Osteoblast (primary cell): ENCODE data around the gene C3orf52. TPM values are rescaled to one million over a fixed set of nuclear protein-coding genes. Genes with fewer than 3 reads are reported as not detected.

Experiments
- DNase-seq: peaks from one replicate; pipeline ENCODE4 v3.0.0; 2011; ENCODE audit warnings: low spot score, mixed read lengths; ENCODE audit not compliant: insufficient read length; ENCODE audit errors: missing footprints
- H2AFZ ChIP-seq: 2 replicates; pipeline ENCODE4 v1.6.0; 2011; ENCODE audit warnings: mild to moderate bottlenecking, low read length
- H3K27ac ChIP-seq: 2 replicates; pipeline ENCODE4 v1.5.1; 2011; ENCODE audit warnings: mild to moderate bottlenecking, low read depth, low read length, moderate library complexity
- H3K27me3 ChIP-seq: 2 replicates; pipeline ENCODE4 v1.6.0; 2012; ENCODE audit warnings: mild to moderate bottlenecking, control low read depth, inconsistent platforms, low read length, moderate library complexity; ENCODE audit not compliant: insufficient read depth
- H3K36me3 ChIP-seq: 2 replicates; pipeline ENCODE4 v1.5.1; 2011; ENCODE audit warnings: mild to moderate bottlenecking, low read length, control low read depth, moderate library complexity; ENCODE audit not compliant: insufficient read depth
- H3K4me1 ChIP-seq: 2 replicates; pipeline ENCODE4 v1.5.1; 2011; ENCODE audit warnings: mild to moderate bottlenecking, low read length, control low read depth, moderate library complexity; ENCODE audit not compliant: insufficient read depth
- H3K4me2 ChIP-seq: 2 replicates; pipeline ENCODE4 v1.6.0; 2011; ENCODE audit warnings: mild to moderate bottlenecking, low read length; ENCODE audit not compliant: insufficient read depth
- H3K4me3 ChIP-seq: fragments of 200-600 bp; sonication (generic); 3 replicates; pipeline ENCODE4 v1.5.1; 2012; ENCODE audit warnings: mild to moderate bottlenecking, low read length, inconsistent platforms; ENCODE audit not compliant: insufficient read depth
- H3K79me2 ChIP-seq: 2 replicates; pipeline ENCODE4 v1.6.0; 2012; ENCODE audit warnings: mild to moderate bottlenecking, low read length, control low read depth, inconsistent platforms; ENCODE audit not compliant: insufficient read depth
- H3K9me3 ChIP-seq: 2 replicates; pipeline ENCODE4 v1.5.1; 2011; ENCODE audit warnings: low read depth, low read length, control low read depth
- H4K20me1 ChIP-seq: 2 replicates; pipeline ENCODE4 v1.6.0; 2012; ENCODE audit warnings: mild to moderate bottlenecking, low read length, control low read depth; ENCODE audit not compliant: insufficient read depth
- CTCF ChIP-seq: IDR thresholded peaks from 2 replicates; pipeline ENCODE4 v1.5.1; 2011; ENCODE audit warnings: mild to moderate bottlenecking, low read depth, low read length, moderate library complexity; ENCODE audit errors: extremely low read depth
- total RNA-seq: library from RNA; depleted of rRNA; stranded (reverse); fragments of >200 nt; gene quantifications from 2 replicates; pipeline ENCODE4 v1.2.3, GENCODE V29; 2012

C3orf52 gene
- total RNA-seq, 1 donor = 4.0 TPM

- no peak for DNase-seq
- H4K20me1 ChIP-seq = peaks cover 9% of the 10 kb centered on the region
- no peak overlapping the region for H2AFZ ChIP-seq
- H3K27ac ChIP-seq = peak overlapping the region; percentile 30
- H3K4me2 ChIP-seq = peak overlapping the region; percentile 31
- H3K9me3 ChIP-seq = no peaks in the 10 kb centered on the region
- no peaks in the 10 kb centered on the region for H3K27me3 ChIP-seq
- no peak overlapping the region for H3K4me3 ChIP-seq
- peaks cover 22% of the 10 kb centered on the region for H3K4me1 ChIP-seq
- H3K79me2 ChIP-seq = peaks cover 2% of the 10 kb centered on the region
- H3K36me3 ChIP-seq = no peaks in the 10 kb centered on the region
- no peak for TF ChIP-seq CTCF
Observed at GRCh38 chr3:112101916-112102315, 15.7 kb downstream of the C3orf52 start.

- Histone ChIP-seq H3K4me3 (no peak overlapping the region), H3K27me3 (no peaks in the 10 kb centered on the region), H3K36me3 (no peaks in the 10 kb centered on the region), H3K4me1 (peaks cover 11% of the 10 kb centered on the region), H2AFZ (no peak overlapping the region), H3K4me2 (no peak overlapping the region), H3K79me2 (peaks cover under 1% of the 10 kb centered on the region), H3K9me3 (no peaks in the 10 kb centered on the region), H3K27ac (no peak overlapping the region), H4K20me1 (peaks cover 9% of the 10 kb centered on the region)
- no peak for DNase-seq
- TF ChIP-seq CTCF = no peak
Observed at GRCh38 chr3:112104774-112105173, 18.6 kb downstream of the C3orf52 start.

GRCh38 chr3:112109322-112109721 lies 23.1 kb downstream of the C3orf52 start:
- Histone ChIP-seq H3K9me3 (no peaks in the 10 kb centered on the region), H3K4me3 (no peak overlapping the region), H4K20me1 (no peaks in the 10 kb centered on the region), H3K4me2 (no peak overlapping the region), H3K4me1 (no peaks in the 10 kb centered on the region), H3K36me3 (peaks cover 3% of the 10 kb centered on the region), H3K27ac (no peak overlapping the region), H3K79me2 (no peaks in the 10 kb centered on the region), H2AFZ (no peak overlapping the region), H3K27me3 (no peaks in the 10 kb centered on the region)
- DNase-seq = no peak
- TF ChIP-seq CTCF = no peak

GRCh38 chr3:112111785-112112402 lies 25.7 kb downstream of the C3orf52 start:
- Histone ChIP-seq H3K9me3 (no peaks in the 10 kb centered on the region), H2AFZ (no peak overlapping the region), H3K4me2 (no peak overlapping the region), H3K36me3 (peaks cover 3% of the 10 kb centered on the region), H3K27me3 (no peaks in the 10 kb centered on the region), H3K4me1 (no peaks in the 10 kb centered on the region), H3K27ac (no peak overlapping the region), H3K79me2 (no peaks in the 10 kb centered on the region), H3K4me3 (no peak overlapping the region), H4K20me1 (no peaks in the 10 kb centered on the region)
- peak; percentile 81 for DNase-seq
- TF ChIP-seq CTCF = peak; percentile 83
